Tibial nerve (tissue), 4 donors: Measurements from ENCODE around the gene EMILIN2.

Experiments
- CTCF ChIP-seq, 5 experiments: fragments of 200-600 bp in 3 of 5; fragments of 450-650 bp in 2 of 5; sonication (generic) in 3 of 5; IDR thresholded peaks; one replicate each; pipeline ENCODE4 v1.5.1; 2016 to 2019; ENCODE audit warnings: antibody characterized with exemption in 5 of 5, mild to moderate bottlenecking in 3 of 5, moderate library complexity in 2 of 5
- EP300 ChIP-seq, 2 donors: sonication (generic); formaldehyde crosslinking; IDR thresholded peaks; one replicate each; pipeline ENCODE4 v1.6.1; 2017; ENCODE audit warnings: antibody characterized with exemption in 2 of 2, mild to moderate bottlenecking in 1 of 2
- POLR2A ChIP-seq, 2 donors: fragments of 450-650 bp; IDR thresholded peaks; one replicate each; pipeline ENCODE4 v1.6.1; 2017; ENCODE audit warnings: antibody characterized with exemption in 2 of 2, mild to moderate bottlenecking in 2 of 2, moderate library complexity in 2 of 2

DNA sequence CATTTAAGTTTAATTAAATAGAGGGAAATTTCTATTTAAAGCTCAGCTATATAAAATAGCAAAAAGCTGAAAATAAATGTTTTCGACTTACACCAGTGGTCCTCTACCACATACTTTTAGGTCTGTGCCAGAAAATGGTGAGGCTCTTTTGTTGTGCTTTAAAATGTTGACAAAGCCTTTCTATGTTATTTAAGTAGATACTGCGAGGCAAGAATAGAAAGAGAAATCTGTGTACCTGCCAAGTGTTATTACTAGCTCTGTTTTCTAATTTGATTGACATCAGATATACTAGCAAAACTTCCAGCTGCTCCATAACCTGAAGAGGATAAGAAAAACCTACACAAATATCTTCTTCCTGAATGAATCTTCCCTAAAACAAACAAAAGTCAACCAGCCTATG lies 112.5 kb downstream of the EMILIN2 start:
- TF ChIP-seq POLR2A (IDR thresholded peaks at IDR 0.05) = no peak
- TF ChIP-seq CTCF (IDR thresholded peaks at IDR 0.05) = no peak
- no peak for TF ChIP-seq EP300 (IDR thresholded peaks at IDR 0.05)
